GM18870 (cell line): Measurements from ENCODE around the gene ZDHHC14.
"Not testable (repeated sequence)": the region's sequence is repeated elsewhere in the genome, so short reads cannot be mapped to it uniquely, and the experiment has no call there.

Experiments used
- ATAC-seq: cut with Tn5 transposase; IDR thresholded peaks from one replicate; pipeline ENCODE4 v1.9.1; 2021; ENCODE audit warnings: moderate library complexity; ENCODE audit not compliant: unreplicated experiment

ZDHHC14 gene

DNA sequence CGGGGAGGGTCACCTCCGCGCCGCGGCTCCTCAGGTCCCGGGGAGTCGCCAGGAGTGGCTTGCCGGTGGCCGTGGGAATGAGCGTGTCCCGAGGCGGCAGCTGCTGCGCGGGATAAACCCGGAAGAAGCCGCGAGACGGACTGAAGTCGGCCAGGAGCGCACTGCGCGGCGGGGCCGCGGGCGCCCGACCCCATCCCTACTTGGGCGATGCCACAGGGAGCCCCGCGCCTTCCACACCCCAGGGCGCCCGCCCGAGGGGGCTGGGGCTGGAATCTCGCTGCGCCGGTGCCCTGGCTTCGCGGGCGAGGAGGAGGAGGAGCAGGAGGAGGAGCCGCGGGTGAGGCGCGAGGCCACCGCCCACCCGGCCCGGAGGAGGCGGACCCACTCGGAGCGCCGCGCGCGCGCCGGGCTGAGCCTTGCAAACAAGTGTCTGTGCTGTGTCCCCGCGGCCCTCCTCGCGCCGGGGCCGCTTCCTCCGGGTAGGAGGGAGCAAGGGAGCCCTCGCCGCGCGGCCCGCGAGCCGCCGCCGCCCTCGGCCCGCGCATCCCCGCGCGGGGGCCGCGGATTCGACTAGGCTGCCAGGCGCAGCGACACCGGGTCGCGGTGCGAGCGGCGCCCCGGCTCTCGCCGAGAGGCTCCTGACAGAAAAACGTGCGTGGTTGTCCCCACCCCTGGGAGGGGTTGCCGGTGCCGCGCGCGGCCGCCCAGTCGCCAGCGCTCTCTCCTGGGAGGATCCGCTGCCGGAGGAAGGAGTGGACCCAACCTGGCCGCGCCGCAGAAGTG lies at the start of gene ZDHHC14:
TSS of gene ZDHHC14 (plus strand) at position 412 of the 783 bp plus-strand sequence.
- peak; percentile 64 for ATAC-seq

DNA sequence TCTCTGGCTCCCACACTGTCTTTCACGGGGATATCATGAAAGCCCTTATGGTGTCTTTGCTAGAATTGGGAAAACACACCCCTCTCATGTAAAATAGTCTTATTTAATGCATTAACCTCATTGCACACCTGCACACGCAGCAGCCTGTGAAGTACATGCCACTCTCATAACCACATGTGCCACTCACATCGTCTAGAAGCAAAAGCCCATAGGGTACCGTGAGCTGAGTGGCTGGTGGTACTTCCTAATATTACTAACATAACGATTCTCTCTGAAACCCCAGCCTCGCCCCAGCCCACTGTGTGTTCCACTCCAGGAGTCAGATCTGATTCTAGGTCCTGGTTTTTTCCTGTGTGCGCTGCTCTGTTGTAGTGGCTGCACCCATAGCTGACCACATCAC lies 48.2 kb upstream of the ZDHHC14 start:
- no peak for ATAC-seq

DNA sequence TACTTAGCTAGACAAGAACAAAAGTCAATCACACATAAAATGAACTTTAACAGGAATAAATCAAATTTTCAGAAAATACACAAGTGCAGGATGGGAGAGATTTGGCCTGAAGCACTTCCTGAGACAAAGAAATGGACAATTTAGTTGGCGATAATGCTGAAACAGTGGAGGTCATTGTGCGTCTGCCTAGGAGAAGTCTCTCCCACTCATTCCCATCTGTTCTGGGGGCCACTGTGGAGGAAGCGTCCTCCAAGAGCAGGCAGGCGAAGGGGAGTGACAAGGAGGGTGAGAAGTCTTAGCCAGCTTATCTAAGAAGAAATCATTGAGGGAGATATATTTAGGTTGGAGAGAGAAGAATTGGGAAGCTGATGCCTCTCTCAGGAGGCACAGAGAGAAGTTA lies 47.5 kb upstream of the ZDHHC14 start:
- ATAC-seq: no peak

DNA sequence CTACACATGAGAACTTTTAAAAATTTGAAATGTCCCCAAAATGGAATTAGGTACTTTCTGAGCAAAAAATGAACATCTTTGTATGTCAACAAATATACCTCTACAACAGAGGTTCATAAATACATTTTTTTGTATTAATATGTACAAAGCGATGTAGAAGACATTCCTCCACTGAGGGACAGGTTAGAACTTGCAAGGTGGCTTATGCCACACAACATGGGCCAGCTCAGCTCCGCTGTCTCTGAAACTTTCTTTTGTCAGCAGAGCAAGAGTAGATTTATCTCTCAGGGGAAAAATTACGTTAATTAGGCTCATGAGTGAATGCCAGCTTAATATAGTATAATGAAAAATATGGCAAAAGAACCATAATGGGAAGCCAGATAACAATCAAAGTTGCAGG lies 47.0 kb upstream of the ZDHHC14 start:
- ATAC-seq: no peak

DNA sequence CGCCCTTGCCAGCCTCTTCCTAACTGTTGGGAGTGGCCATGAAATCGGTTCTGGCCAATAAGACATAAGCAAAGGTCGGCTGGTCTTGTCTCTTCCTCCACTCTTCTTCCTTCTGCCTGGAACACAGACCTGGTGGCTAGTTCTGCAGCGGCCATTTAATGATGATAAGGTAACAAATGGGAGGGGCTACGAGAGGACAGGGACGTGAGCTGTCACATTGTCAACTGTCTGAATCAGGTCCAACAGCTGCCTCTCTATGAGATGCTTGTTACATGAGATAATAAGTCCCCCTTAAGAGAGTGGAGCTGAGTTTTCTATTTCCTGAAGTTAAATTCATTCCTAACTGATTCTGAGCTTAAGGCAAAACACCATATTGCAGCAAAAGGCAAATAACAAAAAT lies 45.2 kb upstream of the ZDHHC14 start:
- ATAC-seq: no peak

DNA sequence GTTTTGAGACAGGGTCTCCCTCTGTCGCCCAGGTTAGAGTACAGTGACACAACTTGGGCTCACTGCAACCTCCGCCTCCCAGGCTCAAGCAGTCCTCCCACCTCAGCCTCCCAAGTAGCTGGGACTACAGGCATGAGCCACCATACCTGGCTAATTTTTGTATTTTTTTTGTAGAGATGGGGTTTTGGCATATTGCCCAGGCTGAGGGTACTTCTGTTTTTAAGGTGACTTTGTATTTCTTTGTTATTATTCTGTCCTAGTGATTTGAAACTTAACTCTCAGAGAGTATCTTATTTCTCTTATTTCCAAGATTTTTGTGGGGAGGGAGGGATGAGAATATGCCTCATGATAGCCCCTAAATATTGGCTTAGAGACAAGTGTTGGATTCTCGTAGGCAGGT lies 43.7 kb upstream of the ZDHHC14 start:
- ATAC-seq: not testable (repeated sequence)

DNA sequence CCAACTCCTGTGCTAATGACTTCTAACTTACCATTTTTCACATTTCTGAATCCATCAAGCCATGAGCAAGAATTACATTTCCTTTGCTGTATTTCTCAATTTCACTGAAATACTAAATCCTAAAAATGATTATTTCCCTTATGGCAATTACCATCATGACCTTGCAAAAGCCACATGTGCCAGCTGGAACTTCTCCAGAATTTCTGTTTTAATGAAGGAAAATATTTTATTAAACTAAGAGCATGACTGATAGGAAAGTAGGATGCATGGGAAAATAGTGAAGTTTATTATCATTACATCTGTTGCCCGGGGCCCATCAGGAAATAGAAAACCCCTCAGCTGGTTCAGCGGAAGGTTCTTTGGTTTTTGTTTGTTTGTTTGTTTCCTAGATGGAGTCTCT lies 43.2 kb upstream of the ZDHHC14 start:
- no peak for ATAC-seq

DNA sequence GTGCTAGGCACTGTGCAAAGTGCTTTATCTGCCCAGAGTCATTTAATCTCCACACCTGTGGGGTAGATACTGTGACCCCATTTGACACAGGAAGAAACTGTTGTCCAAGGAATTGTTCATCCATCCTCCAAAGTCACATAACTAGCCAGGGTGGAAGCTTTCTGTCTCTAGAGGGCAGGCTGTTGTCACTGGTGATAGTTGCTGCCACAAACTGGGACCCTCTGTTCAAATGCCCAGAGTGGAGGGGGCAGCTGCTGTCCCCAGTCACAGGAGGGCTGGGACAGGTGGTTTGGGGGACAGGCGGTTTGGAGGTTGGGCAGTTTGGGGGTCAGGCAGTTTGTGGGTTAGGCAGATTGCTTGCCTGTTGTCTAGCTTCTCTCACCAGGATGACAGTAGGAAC lies 41.6 kb upstream of the ZDHHC14 start:
- ATAC-seq: no peak

DNA sequence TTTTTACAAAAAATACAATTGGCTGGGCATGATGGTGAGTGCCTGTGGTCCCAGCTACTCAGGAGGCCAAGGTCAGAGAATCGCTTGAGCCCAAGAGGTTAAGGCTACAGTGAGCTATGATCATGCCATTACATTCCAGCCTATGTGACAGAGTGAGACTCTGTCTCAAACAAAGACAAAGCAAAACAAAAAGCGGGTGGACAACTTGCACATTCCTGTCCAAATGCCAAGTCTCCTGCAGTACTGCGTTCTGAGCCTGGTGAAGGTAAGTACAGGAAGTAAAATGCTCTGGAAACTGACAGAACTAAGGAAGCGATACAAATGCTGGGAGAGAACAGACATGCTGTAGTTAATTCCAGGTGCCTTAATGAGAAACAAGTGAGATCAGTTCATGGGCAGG lies 37.3 kb upstream of the ZDHHC14 start:
- ATAC-seq: no peak

DNA sequence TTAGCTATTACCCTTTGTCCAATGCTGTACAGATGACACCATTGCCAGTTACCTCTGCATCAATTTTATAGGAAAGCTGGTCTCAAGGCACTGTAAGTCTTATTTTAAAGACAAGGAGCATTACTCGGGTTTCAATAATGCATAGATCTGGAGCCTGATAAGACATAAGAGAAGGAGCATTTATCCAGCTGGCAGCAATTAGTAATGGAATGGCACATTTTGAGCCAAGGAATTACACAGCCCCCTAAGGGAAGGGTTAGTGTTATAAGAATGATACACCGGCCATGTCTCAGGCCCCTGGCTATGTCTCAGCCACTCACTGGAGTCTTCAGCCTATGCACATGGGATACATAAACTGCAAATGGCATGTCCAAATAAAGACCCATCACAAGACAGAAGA lies 34.6 kb upstream of the ZDHHC14 start:
- no peak for ATAC-seq

DNA sequence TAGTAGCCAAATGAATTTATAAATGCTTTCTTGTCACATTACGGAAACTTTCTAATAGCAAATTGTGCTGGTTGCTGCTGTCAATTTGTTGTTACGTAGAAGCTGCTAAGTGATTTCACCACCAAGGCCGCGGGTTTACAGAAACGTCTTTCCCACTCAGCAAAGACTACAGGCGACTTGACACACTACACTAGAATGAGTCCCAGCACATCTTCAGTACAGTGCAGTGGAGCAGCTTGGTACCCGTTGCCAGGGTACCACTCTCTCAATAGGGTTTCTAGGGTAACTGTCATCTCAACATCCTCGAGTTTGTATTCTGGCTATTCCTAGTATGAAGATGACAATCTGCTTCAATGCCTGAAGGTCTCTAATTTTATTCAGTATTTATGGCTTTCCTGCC lies 22.7 kb upstream of the ZDHHC14 start:
- no peak for ATAC-seq

DNA sequence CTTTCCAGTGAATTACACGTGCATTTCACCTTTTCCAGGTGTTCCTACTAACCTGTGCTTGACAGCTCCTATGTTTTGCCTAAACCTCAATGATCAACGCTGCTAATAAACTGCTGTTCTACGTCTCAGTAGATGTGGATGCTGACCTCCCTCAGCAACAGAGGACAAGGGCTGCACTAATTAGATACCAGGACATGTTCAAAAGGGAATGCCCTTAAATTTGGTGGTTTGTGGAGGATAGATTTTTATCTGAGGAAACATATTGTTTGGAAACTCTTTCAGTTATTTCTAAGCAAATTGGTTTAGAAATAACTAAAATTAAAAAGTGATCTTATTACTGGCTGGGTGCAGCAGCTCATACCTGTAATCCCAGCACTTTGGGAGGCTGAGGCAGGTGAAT lies 19.1 kb upstream of the ZDHHC14 start:
- ATAC-seq: no peak

DNA sequence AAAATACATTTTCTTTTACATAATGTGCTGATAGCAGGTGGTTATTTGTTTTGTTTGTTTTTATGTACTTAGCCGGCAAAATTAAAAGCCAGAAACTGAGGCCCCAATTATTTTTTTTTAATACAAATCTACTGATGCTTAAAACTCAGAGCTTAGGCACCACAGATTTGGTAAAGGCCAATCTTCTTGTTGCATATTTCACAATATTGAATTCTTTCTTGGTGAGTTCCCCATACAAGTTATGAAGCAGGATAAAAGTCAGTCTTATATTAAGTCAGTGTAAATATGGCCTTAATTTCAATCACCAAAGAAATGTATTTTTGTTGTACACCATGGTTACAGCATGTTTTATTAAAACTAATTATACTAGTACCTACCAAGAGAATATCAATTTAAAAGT lies 16.3 kb upstream of the ZDHHC14 start:
- ATAC-seq: no peak

DNA sequence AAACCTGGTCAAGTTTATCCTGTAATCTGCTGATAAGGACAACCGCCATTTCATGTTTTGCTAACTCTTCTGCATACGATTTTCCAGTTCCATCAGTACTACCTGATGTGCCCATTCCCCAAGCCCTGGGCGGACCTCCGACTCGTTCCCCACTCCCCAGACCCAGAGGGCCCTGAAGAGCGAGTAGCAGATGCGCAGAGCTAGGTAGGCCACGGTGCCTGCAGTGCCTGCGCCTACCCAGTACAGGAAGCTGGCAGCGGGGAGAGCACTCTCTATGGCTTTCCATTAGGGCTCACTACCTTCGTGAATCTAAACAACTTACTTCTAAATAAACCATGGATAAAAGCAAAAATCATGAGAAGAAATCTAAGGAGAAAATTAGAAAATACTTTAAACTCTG lies 14.3 kb upstream of the ZDHHC14 start:
- no peak for ATAC-seq

DNA sequence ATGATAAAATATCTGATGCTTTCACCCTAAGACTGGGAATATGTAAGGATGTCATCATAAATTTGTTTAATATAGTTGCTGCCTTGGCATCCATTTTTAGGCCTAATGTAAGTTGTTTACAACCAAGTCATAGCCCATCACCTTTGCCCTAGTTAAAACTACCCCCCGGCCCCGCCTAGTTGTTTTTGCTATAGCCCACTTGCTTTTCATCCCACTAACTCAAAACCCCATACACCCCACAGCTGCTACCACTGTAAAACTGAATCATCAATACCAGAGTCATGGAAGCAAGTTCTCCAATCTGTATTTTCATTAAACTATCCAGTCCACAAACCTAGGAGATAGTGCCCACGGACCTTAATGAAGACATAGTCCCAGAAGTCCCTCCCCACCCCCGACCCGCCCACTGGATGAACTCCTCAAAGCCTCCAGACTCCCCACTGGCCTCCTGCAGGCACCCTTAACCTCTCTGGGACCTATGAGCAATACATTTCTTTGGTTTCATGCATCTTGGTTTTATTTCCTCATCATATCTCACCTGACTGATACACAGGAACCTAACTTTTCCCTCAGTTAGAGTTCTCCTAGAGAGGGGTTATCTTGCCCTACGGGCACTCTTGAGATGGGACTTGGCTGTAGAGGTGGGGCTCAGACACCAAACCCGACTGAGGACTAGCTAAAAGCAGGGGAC lies 12.5 kb upstream of the ZDHHC14 start:
- ATAC-seq: no peak

DNA sequence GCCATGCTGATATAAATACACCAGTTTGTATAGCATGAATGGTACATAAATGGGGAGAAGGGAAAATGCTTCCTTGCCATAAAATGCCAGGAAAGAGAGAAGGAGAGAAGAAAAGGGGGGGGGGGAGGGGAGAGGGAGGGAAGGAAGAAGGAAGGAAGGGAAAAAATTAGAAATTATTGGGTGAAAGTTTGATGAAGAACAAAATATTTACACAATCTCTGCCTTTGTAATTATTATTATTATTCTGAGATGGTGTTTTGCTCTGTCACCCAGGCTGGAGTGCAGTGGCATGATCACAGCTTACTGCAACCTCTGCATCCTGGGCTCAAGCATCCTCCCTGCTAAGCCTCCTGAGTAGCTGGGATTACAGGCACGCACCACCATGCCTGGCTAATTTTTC lies 10.2 kb upstream of the ZDHHC14 start:
- no peak for ATAC-seq

DNA sequence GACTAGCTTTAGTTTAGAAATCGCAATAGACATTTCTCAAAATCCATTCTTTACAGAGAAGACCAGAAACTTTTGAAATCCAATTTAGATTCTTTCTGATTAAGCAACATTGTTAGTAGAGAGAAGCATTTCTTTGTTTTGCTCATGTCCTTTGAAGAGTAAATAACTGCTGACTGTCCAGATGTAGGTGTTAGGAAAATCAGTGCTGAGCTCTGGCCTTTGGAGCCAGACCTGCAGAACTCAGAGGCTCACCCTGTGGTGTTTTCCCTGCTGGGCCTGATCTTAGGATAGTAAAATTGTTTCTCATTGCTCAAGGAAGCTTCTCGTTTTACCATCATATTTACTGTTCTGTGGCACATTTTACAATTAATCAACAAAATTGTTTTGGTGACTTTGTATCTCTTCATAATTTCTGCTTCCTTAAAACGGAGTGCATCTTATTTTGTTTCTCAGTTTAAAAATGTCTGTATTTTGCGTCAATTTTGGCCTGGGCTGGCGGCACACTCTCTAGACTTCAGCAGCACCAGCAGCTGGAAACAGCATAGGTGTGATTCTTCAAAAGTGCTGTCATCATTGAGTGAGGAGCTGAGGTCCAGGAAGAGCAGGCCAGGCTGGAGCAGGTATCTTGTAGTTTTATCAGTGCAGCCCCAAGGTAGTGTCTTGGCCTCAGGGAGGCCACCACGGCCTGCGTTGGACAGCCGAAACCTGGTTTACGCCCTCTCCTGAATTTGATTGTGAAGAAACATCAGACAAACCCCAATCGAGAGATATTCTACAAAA lies 8.3 kb upstream of the ZDHHC14 start:
- ATAC-seq: no peak

DNA sequence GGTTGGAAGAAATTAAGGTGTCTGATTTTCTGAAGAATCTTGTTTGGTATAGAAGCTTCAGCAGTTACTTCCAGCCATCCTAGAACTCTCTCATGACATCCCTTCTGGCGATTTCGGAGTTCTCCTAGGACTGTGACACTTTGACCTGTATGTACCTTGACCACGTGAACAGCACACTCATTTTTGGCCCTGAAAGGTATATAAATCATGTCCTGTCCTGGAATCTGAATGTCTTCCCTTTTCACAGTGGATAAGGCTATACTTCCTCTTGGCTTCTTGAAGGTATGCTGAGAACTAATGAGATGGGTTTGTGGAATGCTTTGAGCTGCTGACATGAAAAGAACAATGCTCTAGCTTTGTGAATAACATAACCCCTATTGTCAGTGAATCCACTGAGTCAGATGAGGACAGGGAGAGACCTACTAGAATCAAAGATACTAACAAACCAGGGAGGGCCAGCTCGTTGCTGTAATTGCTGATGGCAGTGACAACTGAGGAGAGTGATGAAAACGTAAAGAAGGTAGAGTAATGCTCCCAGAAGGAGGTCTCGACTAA lies 6.0 kb upstream of the ZDHHC14 start:
- ATAC-seq: no peak

DNA sequence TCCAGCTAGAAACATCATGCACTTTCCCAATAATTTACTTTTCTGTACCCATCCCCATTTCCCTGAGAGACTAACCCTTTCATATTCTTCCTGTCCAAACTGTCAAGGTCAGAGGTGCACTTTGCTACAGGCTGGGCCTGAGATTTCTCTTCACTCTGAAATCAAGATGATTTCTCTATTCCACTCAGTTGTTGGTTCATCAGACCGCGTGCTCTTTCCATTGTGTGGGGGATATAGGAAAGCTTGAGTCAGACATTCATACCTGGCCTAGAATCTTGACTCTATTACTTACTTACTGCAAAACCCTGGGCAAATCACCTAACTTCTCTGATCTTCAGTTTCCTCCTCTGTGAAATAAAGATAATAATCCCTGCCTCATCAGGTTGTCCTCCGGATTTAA lies 4.7 kb upstream of the ZDHHC14 start:
- no peak for ATAC-seq

DNA sequence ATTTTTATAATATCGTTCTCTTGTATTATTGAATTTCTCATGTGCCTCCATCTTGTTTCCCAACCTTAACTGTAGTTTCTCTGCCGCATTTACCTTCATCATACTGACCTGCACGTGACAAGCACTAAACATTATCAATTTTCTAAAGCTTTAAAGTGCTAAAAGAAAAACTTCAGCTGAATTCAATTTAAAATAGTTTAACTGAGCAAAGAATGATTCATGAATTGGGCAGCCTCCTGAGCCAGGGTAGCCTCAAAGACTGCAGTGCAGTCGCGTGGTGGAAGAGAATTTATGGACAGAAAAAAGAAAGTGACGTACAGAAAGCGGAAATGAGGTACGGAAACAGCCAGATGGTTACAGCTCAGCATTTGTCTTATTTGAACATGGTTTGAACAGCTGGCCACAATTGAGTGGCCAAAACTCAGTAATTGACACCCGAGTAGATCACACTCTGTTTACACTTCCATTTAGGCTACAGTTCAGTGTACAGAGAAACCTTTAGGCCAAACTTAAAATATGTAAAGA lies 4.2 kb upstream of the ZDHHC14 start:
- ATAC-seq: no peak
